ENCODE results near the gene EDEM1.

GRCh38 chr3:5235655-5236054 lies 48.1 kb downstream of the EDEM1 start:
- TF ChIP-seq CTCF (IDR thresholded peaks at IDR 0.05; ENCODE audit: insufficient read depth, low read length, poor library complexity, severe bottlenecking): no peak
- TF ChIP-seq EZH2phosphoT487 (conservative IDR thresholded peaks at IDR 0.05; ENCODE audit: low read length): no peak
